Right ventricle myocardium superior (tissue), 1 donor: Measurements from ENCODE around the gene REEP6. TPM values are rescaled to one million over a fixed set of nuclear protein-coding genes. Genes with fewer than 3 reads are reported as not detected.
"Not testable (repeated sequence)": the region's sequence is repeated elsewhere in the genome, so short reads cannot be mapped to it uniquely, and the experiment has no call there.

ENCODE experiments used
- ATAC-seq: fragments of 200-7000 bp; cut with Tn5 transposase; one replicate; pipeline ENCODE4 v1.9.1; 2020; ENCODE audit warnings: mild to moderate bottlenecking; ENCODE audit not compliant: poor library complexity
- DNase-seq: peaks from one replicate; pipeline ENCODE4 v3.0.0-alpha.2; 2020
- intact Hi-C: fragments of 100-400 bp; cut with DNase I; formaldehyde crosslinking; loops from one replicate; pipeline ENCODE4 v1.11.2; 2022
- total RNA-seq: library from RNA; stranded (reverse); fragmentation: NEBNext Ultra II Directional; extraction: Animal tissue kit (Norgen Biotek cat#: 25700); gene quantifications from one replicate; pipeline ENCODE4 v1.2.1, GENCODE V29; 2021
- donor health status: DM: no; HTN: yes; CAD: no; lungs with severe emphysema.

Gene REEP6
- total RNA-seq, 1 donor from 2014 or later: 1.1 TPM

GRCh38 chr19:1470305-1471009, 20.5 kb upstream of the REEP6 start:
- intact Hi-C loops: no loop called here
- ATAC-seq (peak; percentile 43), DNase-seq (no peak)

- DNase-seq (no peak), ATAC-seq (peak; percentile 11)
- intact Hi-C loops: no loop called here
These were observed 19.9 kb upstream of the REEP6 start for GRCh38 chr19:1471010-1471514.

- ATAC-seq (no peak), DNase-seq (no peak)
- intact Hi-C loops: no loop called here
These were observed 19.3 kb upstream of the REEP6 start for GRCh38 chr19:1471515-1472160.

- intact Hi-C loops: no loop called here
- DNase-seq: no peak
These were observed 18.5 kb upstream of the REEP6 start for GRCh38 chr19:1472231-1473084.

GRCh38 chr19:1473085-1473851, 17.7 kb upstream of the REEP6 start:
- intact Hi-C loops: no loop called here
- DNase-seq (no peak), ATAC-seq (no peak)

More at GRCh38 chr19:1472231-1473084, 18.5 kb upstream of the REEP6 start:
- no peak for ATAC-seq

GRCh38 chr19:1474011-1474764, 16.8 kb upstream of the REEP6 start:
- intact Hi-C loops: no loop called here

GRCh38 chr19:1474765-1475351, 16.1 kb upstream of the REEP6 start:
- no peak for DNase-seq
- ATAC-seq: no peak
- intact Hi-C loops: no loop called here

More at GRCh38 chr19:1474011-1474764, 16.8 kb upstream of the REEP6 start:
- ATAC-seq (peak; percentile 23), DNase-seq (peak; percentile 71)

- no peak for DNase-seq
These were observed 15.1 kb upstream of the REEP6 start for GRCh38 chr19:1475751-1476437.

GRCh38 chr19:1477056-1477455, 13.9 kb upstream of the REEP6 start:
- intact Hi-C loops, DNase-seq: not testable (repeated sequence)

More at GRCh38 chr19:1475751-1476437, 15.1 kb upstream of the REEP6 start:
- ATAC-seq: no peak
- intact Hi-C loops: no loop called here

GRCh38 chr19:1478934-1479707, 11.9 kb upstream of the REEP6 start, which contains the start of gene C19orf25:
TSS of gene C19orf25 (minus strand) at chr19:1479215. CDS start at chr19:1478903, 312 bp downstream.
- ATAC-seq (peak; percentile 98), DNase-seq (peak; percentile 96)
- intact Hi-C loops: no loop called here

More at GRCh38 chr19:1477056-1477455, 13.9 kb upstream of the REEP6 start:
- ATAC-seq: not testable (repeated sequence)

- intact Hi-C loops: no loop called here
- ATAC-seq: no peak
- no peak for DNase-seq
These were observed 9.6 kb upstream of the REEP6 start for GRCh38 chr19:1481224-1481892.

GRCh38 chr19:1481893-1482360, 9.1 kb upstream of the REEP6 start:
- no peak for DNase-seq
- ATAC-seq: no peak
- intact Hi-C loops: no loop called here

GRCh38 chr19:1482361-1483130, 8.4 kb upstream of the REEP6 start:
- ATAC-seq: no peak
- DNase-seq: no peak
- intact Hi-C loops: no loop called here

GRCh38 chr19:1483131-1483978, 7.6 kb upstream of the REEP6 start:
- DNase-seq: no peak
- no peak for ATAC-seq
- intact Hi-C loops: no loop called here
